Measurements from ENCODE around the gene LAMA2.

DNA sequence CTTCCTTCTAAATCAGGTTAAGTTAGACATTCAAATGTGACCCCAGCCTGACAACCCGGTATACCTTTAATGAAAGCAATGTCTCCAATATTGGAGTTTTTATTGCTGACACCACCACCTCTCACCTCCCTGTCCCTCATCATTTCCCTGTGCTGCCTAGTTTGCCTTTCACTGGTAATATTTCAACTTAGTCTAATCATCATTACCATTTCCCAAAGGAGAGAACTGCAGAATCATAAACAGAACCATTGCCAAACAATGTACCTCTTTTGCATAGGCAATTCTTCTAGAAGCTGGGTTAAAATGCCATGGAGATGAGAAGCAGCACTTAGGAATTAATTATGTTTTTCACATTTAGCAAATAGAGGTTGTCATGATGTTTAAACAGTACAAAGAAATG, 370.3 kb downstream of the LAMA2 start:
- TF ChIP-seq, protein P1, sequence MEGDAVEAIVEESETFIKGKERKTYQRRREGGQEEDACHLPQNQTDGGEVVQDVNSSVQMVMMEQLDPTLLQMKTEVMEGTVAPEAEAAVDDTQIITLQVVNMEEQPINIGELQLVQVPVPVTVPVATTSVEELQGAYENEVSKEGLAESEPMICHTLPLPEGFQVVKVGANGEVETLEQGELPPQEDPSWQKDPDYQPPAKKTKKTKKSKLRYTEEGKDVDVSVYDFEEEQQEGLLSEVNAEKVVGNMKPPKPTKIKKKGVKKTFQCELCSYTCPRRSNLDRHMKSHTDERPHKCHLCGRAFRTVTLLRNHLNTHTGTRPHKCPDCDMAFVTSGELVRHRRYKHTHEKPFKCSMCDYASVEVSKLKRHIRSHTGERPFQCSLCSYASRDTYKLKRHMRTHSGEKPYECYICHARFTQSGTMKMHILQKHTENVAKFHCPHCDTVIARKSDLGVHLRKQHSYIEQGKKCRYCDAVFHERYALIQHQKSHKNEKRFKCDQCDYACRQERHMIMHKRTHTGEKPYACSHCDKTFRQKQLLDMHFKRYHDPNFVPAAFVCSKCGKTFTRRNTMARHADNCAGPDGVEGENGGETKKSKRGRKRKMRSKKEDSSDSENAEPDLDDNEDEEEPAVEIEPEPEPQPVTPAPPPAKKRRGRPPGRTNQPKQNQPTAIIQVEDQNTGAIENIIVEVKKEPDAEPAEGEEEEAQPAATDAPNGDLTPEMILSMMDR (IDR thresholded peaks at IDR 0.05) = no peak
- TF ChIP-seq POLR2A (IDR thresholded peaks at IDR 0.05) (no peak), POLR2AphosphoS5 (IDR thresholded peaks at IDR 0.05) (no peak)

Measured in breast epithelium (tissue), 3 donors.